ENCODE data around the gene SLC4A1AP.
A peak's percentile ranks its signal among the peaks of the same experiment; 100 is the strongest.
"Not testable (repeated sequence)": the region's sequence is repeated elsewhere in the genome, so short reads cannot be mapped to it uniquely, and the experiment has no call there.

Gene SLC4A1AP

GRCh38 chr2:27663285-27664153, at the start of gene SLC4A1AP, which contains the start of gene SUPT7L:
TSS of gene SLC4A1AP (plus strand) at chr2:27663889. CDS start at chr2:27663915, 26 bp downstream.
TSS of gene SUPT7L (minus strand) at chr2:27663614. CDS start at chr2:27662192, 1,422 bp downstream.
- DNase-seq = peak; percentile 87 to 94

DNA sequence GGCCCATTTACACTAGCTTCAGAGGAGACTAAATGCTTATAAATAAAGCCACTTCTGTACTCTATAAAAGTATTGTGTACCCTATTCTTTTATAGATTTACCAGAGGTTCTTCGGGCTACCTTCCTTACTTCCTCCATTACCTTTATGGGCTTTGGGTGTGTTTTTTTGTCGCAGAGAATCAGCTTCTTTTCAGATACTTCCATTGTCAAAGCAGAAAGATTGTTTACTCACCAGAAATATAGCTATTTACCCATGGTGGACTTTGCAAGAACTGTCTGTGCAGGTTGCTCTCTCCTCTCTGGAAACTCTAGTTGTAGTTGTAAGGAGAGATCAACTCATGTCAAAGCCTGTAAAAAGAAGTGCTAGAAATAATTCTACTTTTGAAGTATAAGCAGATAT, 49.7 kb upstream of the SLC4A1AP start:
- DNase-seq = no peak

GRCh38 chr2:27615316-27615715, 48.4 kb upstream of the SLC4A1AP start:
- no peak for DNase-seq

DNA sequence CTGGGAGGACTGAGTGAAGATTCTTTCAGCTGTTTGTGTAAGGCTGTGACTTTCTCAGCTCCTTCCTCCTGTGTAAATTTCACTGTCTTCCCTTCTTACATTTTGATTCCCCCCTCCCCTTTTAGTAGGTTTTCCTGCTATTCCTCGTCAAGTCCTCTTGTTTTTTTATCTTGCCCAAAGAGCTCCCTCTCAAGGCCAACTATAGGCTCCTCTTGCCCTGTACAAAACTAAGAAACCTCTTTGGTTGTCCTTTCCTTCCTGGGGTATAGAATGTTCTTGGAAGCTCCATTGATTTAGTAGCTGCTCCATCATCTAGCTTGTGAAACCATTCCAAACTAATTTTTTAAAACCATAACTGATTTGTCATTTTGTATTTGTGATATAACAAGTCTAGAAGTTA, 42.2 kb upstream of the SLC4A1AP start:
- no peak for DNase-seq

DNA sequence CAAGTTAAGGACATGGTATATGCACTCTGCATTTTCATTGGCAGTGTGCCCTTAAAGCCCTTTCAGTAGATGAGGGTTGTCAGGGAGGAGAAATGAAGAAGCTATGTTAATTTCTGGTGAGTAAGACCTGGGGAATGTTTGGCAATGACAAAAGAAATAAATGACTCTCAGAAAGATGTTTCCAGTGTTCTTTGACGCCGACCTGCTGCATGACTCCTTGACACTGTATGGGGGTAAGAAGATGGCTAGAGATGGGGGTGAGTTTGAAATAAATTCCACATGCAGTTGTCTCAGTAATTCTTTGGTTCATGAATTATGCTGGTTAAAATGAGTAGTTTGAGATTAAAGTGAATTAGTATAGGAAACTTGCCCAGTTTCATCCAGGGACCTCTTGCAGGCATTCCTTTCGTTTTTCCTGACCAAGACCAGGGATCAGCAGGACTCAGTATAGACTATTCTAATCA, 40.7 kb upstream of the SLC4A1AP start:
- DNase-seq = no peak

- no peak for DNase-seq
Measured at GRCh38 chr2:27624943-27625342, 38.7 kb upstream of the SLC4A1AP start.

DNA sequence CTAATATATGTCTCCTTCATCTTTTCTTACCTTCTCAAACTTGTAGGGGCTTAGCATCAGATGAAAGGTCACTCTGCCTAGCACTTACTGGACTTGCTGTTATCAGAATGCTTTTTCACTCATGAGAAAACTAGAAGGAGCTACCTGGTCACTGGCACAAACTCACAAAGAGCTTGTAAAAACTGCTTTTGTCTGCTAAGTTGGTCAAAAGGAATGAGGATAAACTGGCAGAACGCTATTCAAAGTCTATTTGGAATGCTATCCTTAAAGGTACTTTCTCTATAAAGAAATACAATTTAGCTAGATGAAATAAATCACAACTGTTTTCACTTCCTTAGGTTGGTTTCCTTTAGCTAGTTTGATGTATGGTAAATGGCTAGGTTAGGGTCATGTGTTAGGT, 37.4 kb upstream of the SLC4A1AP start:
- DNase-seq = not testable (repeated sequence)

DNA sequence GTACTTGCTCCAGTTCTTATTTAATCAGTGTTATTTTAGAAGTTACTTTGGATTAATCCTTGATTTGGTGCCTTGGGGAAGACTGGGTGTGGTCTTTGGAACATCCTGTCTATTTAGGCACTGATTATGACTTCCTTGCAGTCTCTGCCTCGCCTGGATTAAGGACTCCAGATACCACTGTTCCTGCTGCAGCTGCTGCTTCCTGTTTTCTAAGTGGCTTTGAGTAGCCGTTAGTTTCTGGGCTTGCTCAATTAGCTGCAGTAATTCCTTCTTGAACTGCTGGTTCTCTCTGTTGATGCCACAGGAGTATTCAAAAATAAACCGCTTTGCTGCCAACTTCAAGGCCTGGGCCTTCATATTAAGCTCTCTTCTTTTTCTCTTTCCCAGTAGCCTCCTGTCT, 36.8 kb upstream of the SLC4A1AP start:
- peak in 1 of 2 donors; percentile 25 for DNase-seq

- DNase-seq = peak in 1 of 2 donors; percentile 24
Measured at GRCh38 chr2:27627963-27628766, 35.5 kb upstream of the SLC4A1AP start.

DNA sequence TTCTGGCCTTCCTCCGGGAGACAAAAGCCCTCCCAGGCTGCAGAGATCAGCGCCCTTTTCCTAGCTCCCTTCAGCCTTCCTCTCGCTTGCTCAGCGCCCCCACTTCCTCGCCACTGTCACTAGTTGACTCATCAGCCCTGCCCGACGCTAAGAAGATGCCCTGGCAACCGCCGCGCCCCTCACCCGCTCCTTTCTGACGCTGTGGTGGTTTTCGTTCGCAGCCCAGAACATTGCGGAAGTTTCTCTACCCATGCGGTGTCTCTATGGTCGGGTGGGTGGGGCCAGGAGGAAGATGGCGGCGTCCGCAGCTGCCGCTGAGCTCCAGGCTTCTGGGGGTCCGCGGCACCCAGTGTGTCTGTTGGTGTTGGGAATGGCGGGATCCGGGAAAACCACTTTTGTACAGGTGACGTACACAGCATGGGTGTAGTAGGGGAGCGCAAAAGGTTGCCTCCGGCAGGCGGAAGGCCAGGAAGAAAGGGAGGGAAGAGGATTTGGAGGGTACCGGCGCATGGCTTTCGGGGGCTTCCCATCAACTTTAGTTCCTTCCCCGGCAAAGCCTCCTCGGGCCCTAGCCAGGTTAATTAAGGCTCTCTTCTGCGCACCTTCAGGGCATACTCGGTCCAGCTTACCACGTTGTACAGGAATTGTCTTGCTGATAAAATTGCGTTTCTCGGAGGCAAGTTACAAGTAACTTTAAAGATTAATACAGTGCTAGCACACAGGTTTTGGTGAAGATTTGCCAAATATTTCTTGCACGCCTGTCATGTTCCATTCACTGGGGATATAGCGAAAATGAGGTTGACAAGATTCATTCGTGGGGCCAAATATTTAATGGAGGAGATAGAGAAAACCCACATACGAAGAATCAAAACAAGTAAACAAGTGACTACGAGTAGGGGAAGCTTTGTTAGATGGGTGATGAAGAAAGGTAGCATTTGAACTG, 34.7 kb upstream of the SLC4A1AP start, which contains the start of the genes CCDC121 and GPN1:
Gene CCDC121, minus strand, starts transcription at position 246 of the 943 bp plus-strand sequence. CDS start 1,213 bp downstream, outside the sequence.
Gene GPN1, plus strand, starts transcription at position 284 of the 943 bp plus-strand sequence. Its CDS starts 9 bp downstream, at position 293.
- peak; percentile 67 to 99 for DNase-seq

- DNase-seq = not testable (repeated sequence)
Measured at GRCh38 chr2:27630257-27630656, 33.4 kb upstream of the SLC4A1AP start.

GRCh38 chr2:27634291-27634690, 29.4 kb upstream of the SLC4A1AP start:
- no peak for DNase-seq

GRCh38 chr2:27636766-27637165, 26.9 kb upstream of the SLC4A1AP start:
- DNase-seq = no peak

DNA sequence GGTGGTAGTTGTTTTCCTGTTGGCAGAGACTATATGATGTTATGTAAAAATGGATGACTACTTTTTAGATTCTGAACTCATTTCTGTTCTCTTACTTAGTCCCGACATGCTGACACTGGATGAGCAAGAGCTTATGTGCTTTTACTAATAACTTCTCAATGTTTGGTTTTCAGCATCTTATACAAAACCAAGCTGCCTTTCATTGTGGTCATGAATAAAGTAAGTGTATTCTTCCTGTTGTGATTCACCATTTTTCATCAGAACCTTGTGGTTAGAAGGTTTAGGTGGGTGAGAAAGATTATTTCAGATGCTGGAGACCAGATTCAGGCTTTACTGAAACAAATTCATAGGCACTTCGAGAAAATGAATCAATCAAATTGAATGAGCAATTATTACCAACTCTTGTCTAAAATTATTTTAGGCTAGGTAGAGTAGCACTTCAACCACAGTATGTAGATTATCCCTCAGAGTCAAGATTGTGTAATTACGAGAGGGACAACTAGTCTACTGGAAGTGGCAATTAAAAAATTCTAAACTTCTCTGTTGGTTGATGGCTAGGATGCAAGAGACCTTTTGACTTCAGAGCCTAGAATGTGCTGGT, 25.6 kb upstream of the SLC4A1AP start:
- no peak for DNase-seq

DNA sequence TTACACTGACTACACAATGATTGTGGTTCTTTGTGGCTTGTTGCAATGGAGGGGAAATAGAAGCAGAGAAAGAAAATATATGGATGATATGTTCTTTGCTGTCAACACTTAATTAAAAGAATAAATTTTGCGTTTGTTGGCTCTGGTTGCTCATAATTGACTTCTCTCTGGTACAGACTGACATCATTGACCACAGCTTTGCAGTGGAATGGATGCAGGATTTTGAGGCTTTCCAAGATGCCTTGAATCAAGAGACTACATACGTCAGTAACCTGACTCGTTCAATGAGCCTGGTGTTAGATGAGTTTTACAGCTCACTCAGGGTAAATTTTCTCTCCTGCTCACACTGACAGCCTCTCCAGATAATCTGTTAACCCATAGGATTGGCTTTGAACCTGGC, 25.0 kb upstream of the SLC4A1AP start:
- DNase-seq = no peak

DNA sequence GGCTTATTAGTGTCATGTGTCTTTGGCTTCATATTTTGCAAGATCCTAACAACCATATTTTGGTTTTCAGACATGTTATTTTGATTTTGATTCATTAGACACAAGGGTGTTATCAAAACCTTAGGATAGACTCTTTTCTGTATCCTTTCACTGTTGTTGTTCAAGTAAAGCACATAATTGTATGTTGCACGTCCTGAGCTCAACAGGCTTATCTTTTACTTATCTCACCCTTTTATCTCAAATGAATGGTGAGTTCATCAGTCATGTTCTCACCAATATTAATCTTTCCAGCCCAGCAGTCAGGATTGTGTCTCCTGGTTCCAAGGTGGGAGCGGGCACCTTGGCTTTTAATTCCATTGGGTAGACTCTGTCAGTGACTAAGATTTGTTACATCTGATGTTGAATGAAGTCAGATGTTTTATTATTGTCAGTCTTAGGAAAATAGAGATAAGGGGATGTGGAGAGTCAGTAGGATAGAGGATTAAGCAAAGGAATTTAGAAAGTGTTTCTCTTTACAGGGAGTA, 22.9 kb upstream of the SLC4A1AP start:
- no peak for DNase-seq

DNA sequence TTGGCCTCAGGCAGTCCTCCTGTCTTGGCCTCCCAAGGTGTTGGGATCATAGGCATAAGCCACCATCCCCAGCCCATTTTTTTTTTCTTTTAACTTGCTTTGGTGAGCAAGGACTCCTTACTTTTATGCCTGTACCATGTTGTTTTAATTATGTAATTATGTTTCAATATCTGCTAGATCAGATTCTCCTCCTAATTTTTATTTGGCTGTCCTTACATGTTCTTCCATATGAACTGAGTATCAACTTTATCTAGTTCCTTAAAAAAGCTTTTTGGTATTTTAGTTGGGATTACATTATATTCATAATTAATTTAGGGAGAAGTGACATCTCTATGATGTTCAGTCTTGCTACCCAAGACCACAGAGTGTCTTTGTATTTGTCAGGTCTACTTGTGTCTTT, 18.5 kb upstream of the SLC4A1AP start:
- DNase-seq = no peak

GRCh38 chr2:27647289-27647688, 16.4 kb upstream of the SLC4A1AP start:
- no peak for DNase-seq

- no peak for DNase-seq
Measured at GRCh38 chr2:27647737-27648136, 16.0 kb upstream of the SLC4A1AP start.

DNA sequence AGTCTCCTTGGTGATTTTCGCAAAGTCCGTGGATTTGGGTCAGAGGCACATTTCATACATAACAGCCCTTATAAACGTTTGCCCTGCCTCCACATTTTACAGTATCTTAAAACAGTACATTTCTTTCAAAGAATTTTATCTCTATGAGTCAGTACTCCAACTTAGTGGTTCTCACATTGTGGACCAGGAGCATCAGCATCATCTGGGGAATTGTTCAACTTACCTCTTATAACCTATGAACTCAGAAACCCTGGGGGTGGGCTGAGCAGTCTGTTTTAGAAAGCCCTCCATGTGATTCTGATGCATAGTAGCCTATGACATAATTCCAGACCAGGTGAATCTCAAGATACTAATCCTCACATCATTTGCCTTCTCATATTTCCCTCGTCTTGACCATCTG, 12.6 kb upstream of the SLC4A1AP start:
- no peak for DNase-seq

- DNase-seq = no peak
Measured at GRCh38 chr2:27652341-27652740, 11.3 kb upstream of the SLC4A1AP start.

Measured in bone marrow (tissue), 2 donors.